SK-N-MC (cell line): ENCODE results near the gene AOAH.

ENCODE experiments used
- EZH2 ChIP-seq: fragments of 200-600 bp; sonication (generic); IDR thresholded peaks from one replicate; pipeline ENCODE4 v1.6.1; 2017; ENCODE audit warnings: antibody characterized with exemption
- POLR2AphosphoS5 ChIP-seq: IDR thresholded peaks from 2 replicates; pipeline ENCODE4 v1.6.1; 2012; ENCODE audit warnings: mild to moderate bottlenecking, low read depth, low read length, borderline replicate concordance

- TF ChIP-seq POLR2AphosphoS5, result no peak
- TF ChIP-seq EZH2, result no peak
Measured at GRCh38 chr7:36515847-36516246, 208.4 kb downstream of the AOAH start.
